ENCODE data around the gene HAVCR2.

DNA sequence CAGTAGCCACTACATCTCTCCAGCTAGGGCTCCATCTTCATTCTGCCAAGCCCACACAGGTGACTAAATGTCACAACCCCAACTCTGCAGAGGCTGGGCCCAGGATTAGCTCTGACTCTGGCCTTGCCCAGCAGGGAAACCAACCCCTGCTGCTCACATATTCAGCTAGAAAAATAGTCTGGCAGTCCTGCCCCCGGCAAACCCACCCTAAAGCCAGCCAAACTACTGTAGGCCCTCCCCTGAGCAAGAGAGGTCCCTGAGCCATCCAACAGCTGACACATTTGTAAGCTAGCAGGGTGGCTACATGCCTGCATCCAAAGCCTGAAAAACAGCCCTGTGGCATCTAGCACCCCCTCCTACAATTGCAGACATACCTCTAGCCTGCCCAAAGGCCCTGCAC is 11.3 kb upstream of the HAVCR2 start:
- TF ChIP-seq, protein P1, sequence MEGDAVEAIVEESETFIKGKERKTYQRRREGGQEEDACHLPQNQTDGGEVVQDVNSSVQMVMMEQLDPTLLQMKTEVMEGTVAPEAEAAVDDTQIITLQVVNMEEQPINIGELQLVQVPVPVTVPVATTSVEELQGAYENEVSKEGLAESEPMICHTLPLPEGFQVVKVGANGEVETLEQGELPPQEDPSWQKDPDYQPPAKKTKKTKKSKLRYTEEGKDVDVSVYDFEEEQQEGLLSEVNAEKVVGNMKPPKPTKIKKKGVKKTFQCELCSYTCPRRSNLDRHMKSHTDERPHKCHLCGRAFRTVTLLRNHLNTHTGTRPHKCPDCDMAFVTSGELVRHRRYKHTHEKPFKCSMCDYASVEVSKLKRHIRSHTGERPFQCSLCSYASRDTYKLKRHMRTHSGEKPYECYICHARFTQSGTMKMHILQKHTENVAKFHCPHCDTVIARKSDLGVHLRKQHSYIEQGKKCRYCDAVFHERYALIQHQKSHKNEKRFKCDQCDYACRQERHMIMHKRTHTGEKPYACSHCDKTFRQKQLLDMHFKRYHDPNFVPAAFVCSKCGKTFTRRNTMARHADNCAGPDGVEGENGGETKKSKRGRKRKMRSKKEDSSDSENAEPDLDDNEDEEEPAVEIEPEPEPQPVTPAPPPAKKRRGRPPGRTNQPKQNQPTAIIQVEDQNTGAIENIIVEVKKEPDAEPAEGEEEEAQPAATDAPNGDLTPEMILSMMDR (IDR thresholded peaks at IDR 0.05), result no peak
- TF ChIP-seq POLR2A (IDR thresholded peaks at IDR 0.05) (no peak), POLR2AphosphoS5 (IDR thresholded peaks at IDR 0.05) (no peak)
